ENCODE data around the gene BBS2. TPM values are rescaled to one million over a fixed set of nuclear protein-coding genes. Genes with fewer than 3 reads are reported as not detected.

BBS2 gene
- total and polyA plus RNA-seq, 11 donors = 12.2 to 76.2 (median 43.1) TPM

GRCh38 chr16:56510544-56510943 lies 9.3 kb downstream of the BBS2 start:
- H3K27me3 ChIP-seq = no peaks in the 10 kb centered on the region
- TF ChIP-seq POLR2A (IDR thresholded peaks at IDR 0.05) (no peak), CTCF (IDR thresholded peaks at IDR 0.05) (no peak)
- H3K4me1 ChIP-seq = peaks cover 0 to 12% (median 4%) of the 10 kb centered on the region in 12 donors
- H3K9me3 ChIP-seq = no peaks in the 10 kb centered on the region
- peaks cover 0 to 79% (median 49%) of the 10 kb centered on the region in 9 donors for H3K36me3 ChIP-seq
- no peak for ATAC-seq
- no peak overlapping the region for H3K27ac ChIP-seq
- no peak overlapping the region for H3K4me3 ChIP-seq
- intact Hi-C loops (cut with DNase I) = loop anchor here in 6 of 10 donors (5.0 to 10.0 kb wide), 3 partner anchors 92 to 192 kb away; partner anchors contain the start of gene MT2A (in 2 of the 6)
- no peak for DNase-seq
- 69 to 88% (median 75%) methylated on average over 2 of the region's 2 CpGs for WGBS, 4 donors

- Histone ChIP-seq H3K36me3 (peaks cover 0 to 100% (median 84%) of the 10 kb centered on the region in 9 donors), H3K4me1 (no peaks in the 10 kb centered on the region), H3K9me3 (no peaks in the 10 kb centered on the region), H3K27me3 (no peaks in the 10 kb centered on the region), H3K4me3 (no peak overlapping the region), H3K27ac (peak overlapping the region in 4 of 12 donors; percentile 24 to 48 (median 45))
- no peak for DNase-seq
- TF ChIP-seq CTCF (IDR thresholded peaks at IDR 0.05) (no peak), POLR2A (IDR thresholded peaks at IDR 0.05) (no peak)
- ATAC-seq = peak in 1 of 4 donors; percentile 34
- intact Hi-C loops (cut with DNase I) = no loop called here
These were observed 12.9 kb downstream of the BBS2 start for GRCh38 chr16:56506941-56507340.

DNA sequence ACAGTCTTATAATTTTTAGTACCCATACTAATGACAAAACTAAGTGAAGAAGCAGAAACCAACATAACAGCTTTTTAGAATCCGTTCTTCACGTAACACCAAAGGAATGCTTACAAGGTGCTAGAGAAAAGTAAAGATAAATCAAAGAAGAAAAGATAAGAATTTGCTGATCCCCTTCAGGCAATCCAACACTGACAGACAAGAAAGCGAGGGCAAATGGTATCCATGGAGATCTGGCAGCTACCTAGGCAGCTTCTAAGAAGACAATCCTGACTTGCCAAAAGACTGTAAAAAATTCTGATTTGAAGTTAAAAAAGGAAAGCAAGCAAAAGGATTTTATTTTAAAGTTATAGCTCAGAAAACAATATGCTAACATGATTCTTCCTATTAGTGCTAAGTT lies 14.6 kb downstream of the BBS2 start:
- WGBS, 4 donors = 93 to 97% (median 94%) methylated on average over 3 of the region's 3 CpGs
- no peaks in the 10 kb centered on the region for H3K9me3 ChIP-seq
- H3K27ac ChIP-seq = no peak overlapping the region
- intact Hi-C loops (cut with DNase I) = no loop called here
- H3K4me1 ChIP-seq = no peaks in the 10 kb centered on the region
- no peak for DNase-seq
- TF ChIP-seq CTCF (IDR thresholded peaks at IDR 0.05) (no peak), POLR2A (IDR thresholded peaks at IDR 0.05) (no peak)
- H3K4me3 ChIP-seq = no peak overlapping the region
- no peak for ATAC-seq
- no peaks in the 10 kb centered on the region for H3K27me3 ChIP-seq
- peaks cover 0 to 100% (median 91%) of the 10 kb centered on the region in 9 donors for H3K36me3 ChIP-seq

DNA sequence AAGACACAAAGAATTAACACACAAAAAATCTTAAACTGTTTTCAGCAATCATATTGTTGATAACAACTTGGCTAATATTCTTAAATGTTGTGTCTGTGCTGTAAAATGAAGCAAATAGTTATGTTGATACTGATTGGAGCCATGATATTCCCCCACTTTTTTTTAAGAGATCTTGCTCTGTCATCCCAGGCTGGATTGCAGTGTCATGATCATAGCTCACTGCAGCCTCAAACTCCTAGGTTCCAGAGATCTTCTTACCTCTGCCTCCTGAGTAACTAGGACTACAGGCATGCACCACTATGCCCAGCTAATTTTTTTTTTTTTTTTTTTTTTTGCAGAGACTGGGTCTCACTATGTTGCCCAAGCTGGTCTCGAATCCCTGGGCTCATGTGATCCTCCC lies 26.0 kb downstream of the BBS2 start:
- H3K4me1 ChIP-seq = no peaks in the 10 kb centered on the region
- H3K27ac ChIP-seq = no peak overlapping the region
- H3K4me3 ChIP-seq = no peak overlapping the region
- no peak for DNase-seq
- no peaks in the 10 kb centered on the region for H3K9me3 ChIP-seq
- intact Hi-C loops (cut with DNase I) = no loop called here
- no peaks in the 10 kb centered on the region for H3K27me3 ChIP-seq
- TF ChIP-seq POLR2A (IDR thresholded peaks at IDR 0.05) = no peak
- TF ChIP-seq CTCF (IDR thresholded peaks at IDR 0.05) = no peak
- WGBS, 4 donors = 94 to 100% (median 96%) methylated on average over 1 of the region's 1 CpG
- no peak for ATAC-seq
- H3K36me3 ChIP-seq = peaks cover 0 to 82% (median 45%) of the 10 kb centered on the region in 9 donors
